ENCODE data around the gene NDUFA13.

- TF ChIP-seq, protein P1, sequence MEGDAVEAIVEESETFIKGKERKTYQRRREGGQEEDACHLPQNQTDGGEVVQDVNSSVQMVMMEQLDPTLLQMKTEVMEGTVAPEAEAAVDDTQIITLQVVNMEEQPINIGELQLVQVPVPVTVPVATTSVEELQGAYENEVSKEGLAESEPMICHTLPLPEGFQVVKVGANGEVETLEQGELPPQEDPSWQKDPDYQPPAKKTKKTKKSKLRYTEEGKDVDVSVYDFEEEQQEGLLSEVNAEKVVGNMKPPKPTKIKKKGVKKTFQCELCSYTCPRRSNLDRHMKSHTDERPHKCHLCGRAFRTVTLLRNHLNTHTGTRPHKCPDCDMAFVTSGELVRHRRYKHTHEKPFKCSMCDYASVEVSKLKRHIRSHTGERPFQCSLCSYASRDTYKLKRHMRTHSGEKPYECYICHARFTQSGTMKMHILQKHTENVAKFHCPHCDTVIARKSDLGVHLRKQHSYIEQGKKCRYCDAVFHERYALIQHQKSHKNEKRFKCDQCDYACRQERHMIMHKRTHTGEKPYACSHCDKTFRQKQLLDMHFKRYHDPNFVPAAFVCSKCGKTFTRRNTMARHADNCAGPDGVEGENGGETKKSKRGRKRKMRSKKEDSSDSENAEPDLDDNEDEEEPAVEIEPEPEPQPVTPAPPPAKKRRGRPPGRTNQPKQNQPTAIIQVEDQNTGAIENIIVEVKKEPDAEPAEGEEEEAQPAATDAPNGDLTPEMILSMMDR (IDR thresholded peaks at IDR 0.05; ENCODE audit: low read length): no peak
- no peak for TF ChIP-seq EZH2 (IDR thresholded peaks at IDR 0.05; ENCODE audit: borderline replicate concordance, low read length)
These were observed 17.8 kb downstream of the NDUFA13 start for GRCh38 chr19:19533841-19534240.
